Glomerular visceral epithelial cell (primary cell): ENCODE measurements around the gene HOXB7.
A peak's percentile ranks its signal among the peaks of the same experiment; 100 is the strongest.

Experiments used
- DNase-seq: peaks from one replicate; pipeline ENCODE4 v3.0.0-alpha.2; 2016; ENCODE audit errors: extremely low spot score

The HOXB7 gene

DNA sequence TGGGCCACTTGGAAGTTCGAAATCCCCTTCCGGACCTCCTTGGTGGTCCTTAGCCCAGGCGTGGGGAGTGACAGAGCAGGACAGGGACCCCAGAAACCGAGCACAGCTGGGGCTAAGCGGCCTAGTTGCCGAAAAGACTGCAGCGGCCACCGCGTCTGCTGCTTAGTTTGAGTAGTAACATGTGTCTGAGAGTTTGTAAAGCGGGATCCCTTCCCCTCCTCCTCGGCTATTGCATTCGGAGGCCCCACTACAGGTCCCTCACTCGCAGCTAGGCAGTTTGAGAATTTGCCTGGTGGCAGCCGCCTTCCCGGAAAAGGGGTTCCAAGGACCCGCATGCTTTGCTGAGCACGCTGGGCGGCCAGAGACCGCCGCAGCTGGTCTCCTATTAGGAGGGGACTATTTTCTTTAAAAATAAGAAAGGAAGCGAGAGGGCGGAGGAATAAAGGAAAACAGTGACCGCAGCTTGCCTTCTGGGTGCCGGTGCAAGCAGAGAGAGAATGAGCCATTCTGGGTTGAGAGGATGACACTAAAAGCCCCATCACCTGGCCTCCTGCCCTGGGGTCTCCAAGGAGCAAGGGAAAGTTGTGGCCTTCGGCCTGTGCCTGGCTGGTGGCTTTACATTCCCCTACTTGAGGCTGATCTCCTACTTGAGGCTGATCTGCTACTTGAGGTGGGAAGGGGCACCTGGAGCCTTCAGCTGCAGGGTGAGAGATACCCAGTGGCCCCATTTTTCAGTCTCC lies 16.1 kb downstream of the HOXB7 start:
- DNase-seq, result no peak

DNA sequence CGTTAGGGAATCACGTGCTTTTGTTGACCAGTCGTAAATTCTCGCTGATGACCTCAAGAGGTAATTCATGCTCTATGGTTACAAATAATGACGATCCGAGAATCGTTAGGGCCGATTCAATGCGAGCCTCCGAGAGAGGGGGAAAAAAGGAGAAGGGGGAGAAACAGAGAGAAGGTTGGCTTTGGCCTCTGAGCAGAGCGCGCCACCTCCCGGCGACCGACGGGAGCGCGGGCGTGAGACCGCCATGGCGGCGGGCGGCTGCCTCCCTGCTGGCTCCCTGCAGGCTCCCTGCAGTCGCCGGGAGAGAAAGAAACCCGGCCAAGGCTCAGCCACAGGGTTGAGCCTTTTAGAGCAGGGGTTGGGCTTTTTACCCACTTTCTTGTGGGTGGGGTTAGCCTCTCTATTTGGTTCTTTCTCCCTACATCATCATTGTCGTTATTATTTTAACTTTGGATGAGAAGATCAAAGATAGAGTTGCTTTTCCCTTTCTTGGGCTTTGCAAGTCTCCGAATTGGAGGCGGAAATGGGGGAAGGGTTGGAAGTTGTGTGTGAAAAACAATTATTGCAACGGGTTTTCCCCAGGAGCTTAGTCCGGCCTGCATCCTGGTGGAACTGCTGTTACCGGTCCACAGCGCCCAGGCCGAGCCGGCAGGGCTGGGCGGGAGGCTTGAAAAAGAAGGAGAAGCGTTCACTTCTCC lies 16.8 kb downstream of the HOXB7 start:
- DNase-seq, result peak; percentile 85

DNA sequence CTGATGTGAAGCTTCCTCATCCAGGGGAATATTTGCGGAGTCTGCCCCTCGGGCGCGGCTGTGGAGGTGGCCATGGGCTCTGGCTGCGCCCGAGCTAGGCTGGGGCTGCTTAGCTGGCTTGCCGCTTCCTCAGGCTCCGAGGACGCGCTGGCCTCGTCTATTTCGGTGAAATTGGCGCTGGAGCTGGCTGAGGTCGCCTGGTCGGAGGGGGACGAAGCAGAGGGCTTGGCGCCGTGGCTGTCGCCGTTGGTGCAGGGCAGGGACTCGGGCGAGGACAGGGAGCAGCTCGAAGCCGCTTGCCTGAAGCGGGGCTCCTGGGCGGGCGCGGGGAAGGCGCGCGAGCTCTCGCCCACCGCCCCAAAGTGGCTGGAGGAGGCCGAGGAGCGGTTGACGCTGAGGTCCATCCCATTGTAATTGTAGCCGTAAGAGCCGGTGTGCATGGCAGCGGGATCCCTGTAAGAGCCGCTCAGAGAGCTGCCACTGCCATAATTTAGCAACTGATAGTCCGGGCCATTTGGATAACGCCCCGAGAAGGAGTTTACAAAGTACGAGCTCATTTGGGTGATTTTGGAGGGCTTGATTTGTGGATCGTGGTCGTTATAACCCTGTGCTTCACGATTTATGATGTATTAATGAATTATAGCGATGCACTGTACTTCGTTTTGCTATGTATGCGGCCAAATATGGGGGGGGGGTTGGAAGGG lies 17.5 kb downstream of the HOXB7 start, which contains the start of gene HOXB5:
TSS of gene HOXB5 (minus strand) at position 654 of the 704 bp plus-strand sequence. CDS start at position 557, 97 bp downstream.
- no peak for DNase-seq

DNA sequence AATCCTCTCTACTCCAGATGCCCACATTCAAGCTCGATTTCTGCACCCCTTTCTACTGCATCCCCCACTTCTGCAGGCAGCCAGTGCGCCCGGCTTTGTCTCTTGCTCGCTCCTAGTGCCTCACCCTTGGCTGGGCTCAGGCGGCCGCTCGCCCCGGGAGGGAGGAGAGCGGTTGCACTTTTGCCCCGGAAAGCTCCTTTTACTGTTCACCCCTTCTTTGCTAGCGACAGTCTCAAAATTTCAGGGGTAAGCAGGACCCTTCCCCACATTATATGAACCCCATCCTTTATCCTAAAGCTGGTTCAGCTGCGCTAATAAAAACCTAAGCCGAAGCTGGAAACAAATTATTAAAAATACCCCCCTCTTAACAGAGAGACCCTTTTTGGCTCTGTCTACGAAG lies 18.2 kb downstream of the HOXB7 start:
- no peak for DNase-seq

DNA sequence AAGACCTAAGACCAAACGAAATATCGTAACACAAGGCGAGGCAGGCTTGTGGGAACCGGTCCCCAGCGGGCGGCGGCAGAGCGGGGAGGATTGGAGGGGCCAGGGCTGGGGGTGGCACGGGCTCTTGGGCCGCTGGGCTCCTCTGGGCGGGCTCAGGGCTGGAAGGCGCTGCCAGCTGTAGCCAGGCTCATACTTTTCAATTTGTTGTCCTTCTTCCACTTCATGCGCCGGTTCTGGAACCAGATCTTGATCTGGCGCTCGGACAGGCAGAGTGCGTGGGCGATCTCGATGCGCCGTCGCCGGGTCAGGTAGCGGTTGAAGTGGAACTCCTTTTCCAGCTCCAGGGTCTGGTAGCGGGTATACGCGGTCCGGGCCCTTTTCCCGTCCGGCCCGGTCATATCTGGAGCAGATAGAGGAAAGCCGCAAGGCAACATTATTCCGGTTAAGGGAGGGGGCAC lies 18.7 kb downstream of the HOXB7 start:
- no peak for DNase-seq

DNA sequence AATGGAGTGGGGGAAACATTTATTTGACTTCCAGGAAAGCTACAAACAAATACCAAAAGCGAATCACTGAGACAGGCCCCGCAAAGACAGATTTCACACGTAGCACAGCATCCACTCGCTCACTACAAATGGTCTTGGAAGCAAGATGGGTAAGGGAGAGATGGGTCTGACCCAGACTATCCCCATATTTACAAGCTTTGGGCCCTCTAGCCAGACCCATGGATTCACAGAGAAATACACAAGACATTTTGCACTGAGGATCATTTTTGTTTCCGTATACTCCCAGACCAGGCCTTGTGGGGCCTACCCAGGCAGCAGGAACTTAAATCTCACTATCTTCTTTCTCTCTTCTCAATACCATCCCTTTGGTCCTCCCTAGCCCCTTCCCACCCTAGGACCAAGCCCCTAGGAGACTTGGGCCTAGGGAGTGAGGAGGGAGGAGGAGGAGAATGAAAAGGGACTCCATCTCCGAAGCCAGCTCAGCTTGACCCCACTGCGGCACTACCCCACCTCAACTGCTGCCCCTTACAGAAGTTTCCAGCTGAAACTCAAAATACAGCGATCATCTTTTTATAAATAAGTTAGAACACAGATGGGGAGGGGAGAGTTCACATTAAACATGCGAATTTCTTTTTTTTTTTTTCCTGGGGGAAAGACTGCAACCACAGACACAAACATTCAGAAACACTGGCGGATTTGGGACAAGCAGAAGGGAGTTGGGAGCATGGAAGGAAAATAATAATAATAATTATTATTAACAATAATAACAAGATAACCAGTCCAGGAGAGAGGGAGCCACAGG lies 19.4 kb downstream of the HOXB7 start:
- DNase-seq, result no peak

DNA sequence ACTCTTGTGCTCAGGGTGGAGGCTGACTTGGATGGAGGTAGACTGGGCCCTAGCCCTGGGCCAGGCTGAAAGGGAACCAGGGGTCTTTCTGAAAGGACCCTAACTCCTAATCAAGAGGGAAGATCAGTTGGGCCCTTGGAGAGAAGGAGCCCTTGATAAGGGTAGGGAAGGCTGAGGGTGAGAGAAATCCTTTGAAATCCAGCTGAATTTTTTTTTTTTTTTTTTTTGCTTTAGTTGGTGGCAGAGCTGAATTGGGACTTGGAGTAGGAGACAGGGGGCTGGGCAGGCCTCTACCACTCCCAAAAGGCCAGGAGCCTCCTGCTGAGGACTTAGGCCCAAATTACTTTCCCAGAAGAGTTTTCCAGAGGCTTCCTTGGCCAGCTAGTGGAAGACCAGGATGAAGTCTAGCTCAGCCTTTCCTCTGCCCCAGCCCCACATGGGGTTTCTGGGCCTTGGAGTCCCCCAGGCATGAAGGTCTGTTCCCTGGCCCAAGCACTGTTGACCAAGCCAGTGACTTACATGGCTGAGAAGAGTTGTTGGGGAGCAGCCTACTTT lies 20.1 kb downstream of the HOXB7 start:
- no peak for DNase-seq

DNA sequence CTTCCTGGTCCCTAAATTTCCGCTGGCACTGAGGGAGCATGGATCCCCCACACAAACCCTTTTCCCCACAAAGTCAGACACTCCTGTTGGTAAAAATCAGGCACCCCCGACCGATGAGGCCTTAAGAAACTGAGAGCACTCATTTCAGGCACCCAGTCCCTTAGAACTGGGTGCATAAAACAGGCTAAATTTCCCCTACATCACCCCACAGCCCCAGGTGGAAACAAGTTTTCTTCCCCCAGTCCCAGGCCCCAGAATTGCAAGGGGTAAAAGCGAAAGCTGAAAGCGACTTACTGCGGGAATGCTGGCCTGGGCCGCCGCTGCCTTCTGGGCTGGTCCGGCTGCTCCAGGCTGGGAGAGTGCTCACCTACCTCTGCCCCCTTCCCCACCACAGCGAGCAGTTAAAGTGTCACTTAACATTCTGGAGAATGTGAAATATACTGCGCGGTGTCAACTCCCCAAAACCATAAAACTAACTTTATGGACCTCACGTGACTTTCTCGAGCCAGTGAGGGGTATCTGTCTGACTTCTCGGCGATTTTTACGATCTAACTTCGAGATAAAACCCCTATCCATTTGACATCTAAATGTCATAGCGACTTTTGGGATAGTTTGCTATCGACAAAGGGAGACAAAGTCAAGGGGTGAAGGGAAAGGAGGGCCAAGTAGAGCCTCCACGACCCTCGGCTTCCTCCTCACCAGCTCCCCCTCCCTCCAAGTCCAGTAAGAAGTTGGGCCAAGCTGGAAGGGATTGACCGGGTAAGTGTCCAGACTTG lies 20.8 kb downstream of the HOXB7 start, which contains the start of gene HOXB3:
TSS of gene HOXB3 (minus strand) at position 411 of the 776 bp plus-strand sequence. CDS start 37,767 bp downstream, outside the sequence.
- no peak for DNase-seq

DNA sequence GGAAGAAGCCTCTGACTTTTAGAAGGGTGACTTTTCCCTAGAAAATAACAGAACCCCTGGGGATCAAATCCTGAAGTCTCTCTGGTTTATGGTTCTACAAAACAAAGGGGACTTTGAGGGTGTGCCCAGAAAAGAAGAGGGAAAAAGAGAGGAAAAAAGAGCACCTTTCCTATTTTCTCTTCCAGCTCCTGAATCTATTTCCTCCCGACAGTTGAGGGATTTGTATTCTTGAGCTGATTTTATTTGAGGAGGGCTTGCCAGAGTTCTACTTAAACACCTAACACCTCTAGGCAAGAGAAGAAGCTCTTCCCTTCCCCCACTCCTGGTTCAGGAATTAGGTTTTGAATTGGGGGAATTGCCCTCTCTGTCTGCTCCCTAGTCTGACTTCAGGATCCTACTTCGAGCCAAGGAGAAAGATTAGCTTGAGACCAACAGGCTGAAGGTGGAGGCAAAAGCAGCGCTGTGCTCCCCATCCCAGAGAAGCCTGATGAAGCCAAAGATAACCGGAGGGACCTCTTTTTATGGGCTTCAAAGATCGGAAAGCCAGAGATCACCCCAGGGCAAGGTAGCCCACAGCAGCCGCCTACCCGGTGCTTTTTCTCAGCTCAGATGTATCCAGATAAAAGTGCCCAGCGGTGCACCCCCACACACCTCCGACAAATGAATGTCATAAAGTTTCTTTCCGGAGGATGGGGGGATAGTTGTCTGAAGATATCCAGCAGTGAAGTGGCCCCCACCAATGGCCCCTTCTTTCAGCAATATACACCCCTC lies 21.6 kb downstream of the HOXB7 start:
- DNase-seq, result no peak

DNA sequence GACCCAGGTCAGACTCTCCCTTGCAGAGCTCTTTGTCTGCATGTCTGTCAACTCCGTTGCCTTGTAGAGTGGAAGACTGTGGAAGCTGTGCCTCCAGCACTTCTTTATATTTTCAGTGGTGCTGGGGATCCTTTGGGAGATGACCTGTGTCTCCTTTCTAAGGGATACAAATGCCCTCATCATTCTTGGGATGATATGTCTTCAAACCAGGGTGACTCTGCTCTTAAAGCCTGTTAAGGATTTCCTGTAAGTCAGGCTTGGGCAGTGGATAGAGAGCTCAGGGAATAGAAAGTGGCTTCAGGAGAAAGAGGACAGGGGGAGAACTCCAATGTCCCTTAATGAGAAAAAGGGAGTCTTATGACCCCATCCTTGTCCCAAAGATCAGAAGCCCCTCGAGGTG lies 22.3 kb downstream of the HOXB7 start:
- DNase-seq, result no peak

DNA sequence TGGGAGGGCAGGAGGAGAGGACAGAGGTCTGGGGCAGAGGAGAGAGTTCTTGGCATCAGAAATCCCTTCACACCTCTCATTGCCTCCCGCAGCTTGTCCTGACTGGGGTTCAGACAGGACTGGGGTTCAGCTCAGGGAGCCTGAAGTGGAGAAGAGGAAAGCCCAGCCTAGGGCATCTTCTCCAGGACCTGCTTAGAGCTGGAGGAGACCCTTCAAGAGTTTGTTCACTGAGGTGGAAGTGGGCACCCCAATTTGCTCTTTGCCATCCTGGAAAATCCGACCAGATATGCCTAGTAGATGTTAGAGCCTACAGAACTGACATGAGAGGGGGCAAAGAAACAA lies 22.8 kb downstream of the HOXB7 start:
- no peak for DNase-seq

DNA sequence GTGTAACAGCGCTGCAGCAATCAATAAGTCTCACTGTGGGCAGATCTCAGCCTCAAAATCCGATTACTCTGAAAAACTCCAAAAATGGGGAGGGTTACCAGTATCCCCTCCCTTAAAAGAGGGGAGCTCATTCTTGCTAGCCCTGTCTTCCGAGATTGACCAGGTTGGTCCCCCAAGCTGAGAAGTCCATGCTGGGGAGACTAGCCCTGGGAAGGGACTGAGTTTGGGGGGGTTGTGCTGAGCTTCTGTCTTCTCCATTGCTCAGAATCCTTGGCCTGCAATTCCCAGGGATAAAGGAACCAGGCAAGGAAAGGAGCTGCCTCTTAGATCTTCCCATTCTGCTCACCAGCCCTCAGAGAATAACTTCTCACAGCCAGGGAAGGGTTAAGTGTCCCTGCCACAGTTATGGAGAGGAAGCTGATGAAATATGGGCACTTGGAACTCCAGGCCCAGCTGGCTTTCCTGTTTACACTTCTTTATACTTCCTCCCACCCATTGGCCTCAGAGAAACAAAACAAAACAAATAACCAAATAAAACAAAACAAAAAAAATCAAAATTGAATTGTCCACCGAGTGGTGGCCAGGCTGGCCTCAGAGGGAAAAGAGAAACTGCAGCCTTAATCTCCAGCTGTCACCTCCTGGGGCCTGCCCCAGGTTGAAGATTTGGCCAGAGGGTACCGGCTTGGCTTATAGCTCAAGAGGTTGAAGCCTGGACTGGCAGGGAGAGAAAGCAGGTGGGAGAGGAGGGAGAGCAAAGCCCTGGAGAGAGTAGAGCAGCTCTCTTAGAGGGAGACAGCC lies 23.3 kb downstream of the HOXB7 start:
- no peak for DNase-seq

DNA sequence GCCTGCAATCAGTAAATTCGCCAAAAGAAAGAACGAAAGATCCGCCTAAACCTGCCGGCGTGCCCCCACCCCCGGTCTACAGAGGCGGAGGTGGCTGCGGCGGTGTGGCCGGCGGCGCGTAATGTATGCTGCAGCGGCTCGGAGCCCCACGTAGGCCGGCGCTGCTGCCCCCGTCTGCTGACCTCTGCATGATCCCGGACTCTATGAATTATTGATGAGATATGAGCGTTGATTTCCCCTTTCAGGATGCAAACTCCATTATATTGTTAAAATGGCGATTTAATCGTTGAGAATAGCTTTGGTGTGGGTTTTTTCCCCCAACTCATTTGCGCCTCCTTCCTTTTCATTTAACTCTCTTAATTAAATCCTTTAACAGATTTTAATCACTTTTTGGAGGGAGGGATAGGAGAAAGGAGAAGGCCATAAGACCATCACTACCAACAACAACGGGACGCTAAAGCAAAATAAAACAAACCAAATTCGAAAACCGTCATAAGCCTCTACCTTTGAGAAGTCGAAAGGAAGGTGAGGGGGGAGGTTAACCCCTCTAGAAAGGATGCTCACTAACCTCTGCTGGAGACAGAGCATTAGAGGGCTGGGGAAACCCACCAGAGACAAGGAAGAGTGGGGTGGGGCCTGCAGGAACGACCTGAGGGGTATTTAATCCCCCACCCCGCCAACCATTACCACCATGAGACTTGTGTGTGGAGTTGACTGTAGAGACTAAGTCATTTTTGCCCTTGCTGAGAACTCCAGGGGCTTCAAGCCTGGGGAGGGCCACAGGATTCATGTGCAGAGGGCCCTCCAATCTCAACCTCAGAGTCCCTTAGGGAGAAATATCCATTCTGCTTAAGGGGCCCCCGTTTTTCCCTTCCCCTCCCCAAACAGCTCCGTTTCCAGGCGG lies 24.2 kb downstream of the HOXB7 start:
- peak; percentile 59 for DNase-seq

DNA sequence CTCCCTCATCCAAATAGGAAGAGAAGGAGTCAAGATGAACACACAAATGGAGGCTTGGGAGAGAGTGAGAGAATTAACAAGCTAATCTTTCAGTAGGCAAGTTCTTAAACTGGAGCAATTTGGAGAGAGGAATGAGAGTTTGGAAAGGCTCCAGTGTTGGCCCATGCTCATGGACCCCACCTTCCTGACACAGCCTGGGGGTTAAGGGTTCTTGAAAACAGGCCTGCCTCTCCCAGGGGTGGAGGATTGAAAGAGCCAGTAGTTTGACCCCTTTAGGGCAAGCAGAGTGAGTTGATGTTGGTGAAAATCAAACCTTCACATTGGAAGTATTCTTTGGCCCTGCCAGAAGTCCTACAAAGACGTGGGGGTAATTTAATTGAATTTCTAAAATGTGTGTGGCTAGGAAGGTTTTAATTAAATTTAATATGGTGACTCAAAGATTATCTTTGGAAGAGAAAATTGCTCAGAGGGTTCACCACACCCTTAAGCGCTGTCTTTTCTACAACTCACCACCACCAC lies 26.5 kb downstream of the HOXB7 start:
- DNase-seq, result no peak

DNA sequence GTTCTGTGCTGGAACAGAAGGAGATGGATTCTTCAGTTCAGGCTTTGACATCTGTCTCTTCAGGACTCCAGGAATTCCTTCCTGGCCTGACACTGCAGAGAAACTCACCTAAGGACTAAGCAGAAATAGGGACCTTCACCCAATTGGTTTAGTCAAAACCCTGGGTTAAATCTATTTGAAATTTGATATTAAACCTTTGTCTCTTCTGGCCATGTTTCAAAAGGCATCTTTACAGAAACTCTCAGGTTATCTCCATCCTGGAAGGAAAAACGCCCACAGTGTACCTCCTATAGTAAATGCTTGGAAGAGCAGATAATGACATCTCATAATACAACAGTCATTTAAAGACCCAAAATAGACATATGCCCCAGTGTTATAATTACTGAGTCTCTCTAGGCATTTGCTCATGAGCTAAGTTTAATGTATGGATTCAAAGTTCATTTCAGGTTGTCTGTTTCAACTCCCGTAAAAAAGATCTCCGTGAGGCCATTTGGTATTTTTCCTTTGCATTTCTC lies 27.1 kb downstream of the HOXB7 start:
- no peak for DNase-seq

DNA sequence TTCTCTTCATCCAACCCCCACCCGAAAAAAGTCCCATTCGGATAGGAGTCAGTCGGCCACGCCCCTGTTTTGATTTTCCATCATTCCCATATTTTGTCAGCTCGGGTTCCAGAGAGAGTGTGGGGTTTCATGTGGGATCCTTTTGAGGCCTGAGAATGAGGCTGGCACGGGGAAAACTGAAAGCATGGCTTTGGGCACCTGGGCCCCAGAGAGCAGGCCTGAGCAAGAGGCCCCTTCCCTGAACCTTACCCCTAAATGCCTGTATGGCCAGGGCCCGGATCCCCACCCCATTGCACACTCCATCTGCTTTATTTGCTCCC lies 28.1 kb downstream of the HOXB7 start:
- DNase-seq, result no peak

DNA sequence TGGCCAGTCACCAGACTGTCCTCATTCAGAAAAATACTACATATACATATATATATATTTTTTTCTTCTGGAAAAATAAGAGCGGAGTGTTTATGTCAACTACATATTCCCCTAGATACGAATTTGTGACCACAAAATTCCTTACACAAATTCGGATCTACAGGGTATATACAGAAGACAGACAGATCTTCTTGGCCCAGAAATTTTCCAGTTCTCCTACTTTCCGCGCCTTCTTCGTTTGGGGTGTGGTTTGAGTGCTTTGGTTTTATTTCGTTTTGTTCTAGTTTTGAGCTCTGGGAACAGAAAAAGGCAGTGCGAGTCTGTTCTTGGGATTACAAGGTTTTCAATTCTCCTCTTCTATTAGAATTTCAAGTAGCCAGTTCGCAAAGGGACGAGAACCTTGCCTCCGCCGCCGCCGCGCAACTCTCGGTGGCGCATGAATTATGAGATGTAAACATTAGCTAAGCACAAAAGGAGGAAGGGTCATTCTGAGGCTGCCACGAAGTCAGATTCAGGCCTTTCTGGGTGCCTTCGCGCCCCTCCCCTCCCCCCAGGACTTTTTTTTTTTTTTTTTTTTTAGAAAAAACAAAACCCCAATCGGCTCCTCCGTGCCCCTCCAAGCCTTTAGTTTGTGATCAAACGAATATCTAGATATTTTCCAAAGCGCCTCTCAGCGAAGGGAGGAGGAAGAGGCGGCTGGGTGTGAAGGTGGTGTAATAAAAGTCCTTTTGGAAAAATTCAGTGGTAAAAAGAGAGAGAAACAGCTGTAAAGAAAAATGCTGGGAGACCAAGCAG lies 30.9 kb downstream of the HOXB7 start:
- DNase-seq, result peak; percentile 51
